Measurements from ENCODE around the gene DNAJC5G.

- TF ChIP-seq, protein P1, sequence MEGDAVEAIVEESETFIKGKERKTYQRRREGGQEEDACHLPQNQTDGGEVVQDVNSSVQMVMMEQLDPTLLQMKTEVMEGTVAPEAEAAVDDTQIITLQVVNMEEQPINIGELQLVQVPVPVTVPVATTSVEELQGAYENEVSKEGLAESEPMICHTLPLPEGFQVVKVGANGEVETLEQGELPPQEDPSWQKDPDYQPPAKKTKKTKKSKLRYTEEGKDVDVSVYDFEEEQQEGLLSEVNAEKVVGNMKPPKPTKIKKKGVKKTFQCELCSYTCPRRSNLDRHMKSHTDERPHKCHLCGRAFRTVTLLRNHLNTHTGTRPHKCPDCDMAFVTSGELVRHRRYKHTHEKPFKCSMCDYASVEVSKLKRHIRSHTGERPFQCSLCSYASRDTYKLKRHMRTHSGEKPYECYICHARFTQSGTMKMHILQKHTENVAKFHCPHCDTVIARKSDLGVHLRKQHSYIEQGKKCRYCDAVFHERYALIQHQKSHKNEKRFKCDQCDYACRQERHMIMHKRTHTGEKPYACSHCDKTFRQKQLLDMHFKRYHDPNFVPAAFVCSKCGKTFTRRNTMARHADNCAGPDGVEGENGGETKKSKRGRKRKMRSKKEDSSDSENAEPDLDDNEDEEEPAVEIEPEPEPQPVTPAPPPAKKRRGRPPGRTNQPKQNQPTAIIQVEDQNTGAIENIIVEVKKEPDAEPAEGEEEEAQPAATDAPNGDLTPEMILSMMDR (IDR thresholded peaks at IDR 0.05) = no peak
- TF ChIP-seq POLR2A (IDR thresholded peaks at IDR 0.05) = no peak
Measured at GRCh38 chr2:27236626-27237025, 38.6 kb upstream of the DNAJC5G start.

Measured in thyroid gland (tissue), 4 donors.